Neural cell (in vitro differentiated cells): ENCODE measurements around the gene MYEOV.

ENCODE experiments used
- EP300 ChIP-seq: fragments of 450-650 bp; conservative IDR thresholded peaks from 2 replicates; pipeline ENCODE4 v1.6.1; 2014; ENCODE audit warnings: antibody characterized with exemption, mild to moderate bottlenecking, moderate library complexity; ENCODE audit not compliant: poor library complexity, severe bottlenecking
- EZH2 ChIP-seq: fragments of 200-600, 300-800 bp; shearing (Covaris generic), sonication (generic); IDR thresholded peaks from 2 replicates; pipeline ENCODE4 v1.6.1; 2014; ENCODE audit warnings: antibody characterized with exemption, low read length, borderline replicate concordance, mild to moderate bottlenecking; ENCODE audit not compliant: insufficient read depth, poor library complexity, severe bottlenecking
- POLR2AphosphoS5 ChIP-seq: IDR thresholded peaks from 2 replicates; pipeline ENCODE4 v1.6.1; 2012
- RAD21 ChIP-seq: fragments of 450-650 bp; conservative IDR thresholded peaks from 2 replicates; pipeline ENCODE4 v1.6.1; 2014; ENCODE audit warnings: antibody characterized with exemption, mild to moderate bottlenecking, moderate library complexity
- TAF1 ChIP-seq: IDR thresholded peaks from 2 replicates; pipeline ENCODE4 v1.6.1; 2012; ENCODE audit warnings: low read depth
- TF ChIP-seq, protein P1 (sequence below): fragments of 450-650 bp; IDR thresholded peaks from 2 replicates; pipeline ENCODE4 v1.5.1; 2014; ENCODE audit warnings: antibody characterized with exemption, mild to moderate bottlenecking, moderate library complexity; ENCODE audit not compliant: poor library complexity, severe bottlenecking

DNA sequence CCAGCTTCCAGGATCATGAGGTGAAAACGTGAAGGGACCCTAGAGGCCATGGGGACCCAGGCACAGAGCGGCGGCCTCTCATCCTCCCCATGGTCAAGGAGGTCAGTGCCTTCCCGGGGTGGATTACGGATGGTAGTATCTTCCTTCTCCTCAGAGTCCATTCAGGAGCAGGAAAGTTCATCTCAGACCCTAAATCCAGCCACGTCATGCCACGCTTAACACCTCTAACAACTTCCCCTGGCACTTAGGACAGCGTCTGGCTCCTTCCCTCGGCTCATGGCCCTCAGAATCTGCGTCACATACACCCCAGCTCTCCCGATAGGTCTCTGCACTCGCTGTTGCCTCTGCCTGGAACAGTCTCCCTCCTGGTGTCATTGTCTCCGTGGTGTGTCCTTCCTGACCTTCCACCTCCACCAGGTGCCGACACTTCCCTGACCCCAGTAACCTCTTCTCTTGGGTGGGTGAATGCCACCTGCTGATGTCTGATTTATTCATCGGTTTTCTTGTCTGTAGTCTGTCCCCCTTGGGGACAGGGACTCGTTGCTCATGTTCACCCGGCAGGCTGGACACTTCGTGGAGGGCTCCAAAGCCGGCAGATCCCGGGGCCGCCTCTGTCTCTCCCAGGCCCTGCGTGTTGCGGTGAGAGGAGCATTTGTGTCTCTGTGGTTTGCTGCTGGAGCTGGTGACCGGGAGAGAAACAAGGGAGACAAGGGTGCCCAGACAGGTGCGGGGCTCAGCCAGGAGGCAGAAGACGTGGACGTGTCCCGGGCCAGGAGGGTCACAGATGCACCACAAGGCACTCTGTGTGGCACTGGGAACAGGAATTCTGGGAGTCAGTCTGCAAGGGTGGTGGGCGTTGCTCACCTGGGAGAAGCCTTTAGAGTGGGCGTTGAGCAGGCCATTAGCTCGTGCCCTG, 1.4 kb downstream of the MYEOV start:
- TF ChIP-seq, protein P1, sequence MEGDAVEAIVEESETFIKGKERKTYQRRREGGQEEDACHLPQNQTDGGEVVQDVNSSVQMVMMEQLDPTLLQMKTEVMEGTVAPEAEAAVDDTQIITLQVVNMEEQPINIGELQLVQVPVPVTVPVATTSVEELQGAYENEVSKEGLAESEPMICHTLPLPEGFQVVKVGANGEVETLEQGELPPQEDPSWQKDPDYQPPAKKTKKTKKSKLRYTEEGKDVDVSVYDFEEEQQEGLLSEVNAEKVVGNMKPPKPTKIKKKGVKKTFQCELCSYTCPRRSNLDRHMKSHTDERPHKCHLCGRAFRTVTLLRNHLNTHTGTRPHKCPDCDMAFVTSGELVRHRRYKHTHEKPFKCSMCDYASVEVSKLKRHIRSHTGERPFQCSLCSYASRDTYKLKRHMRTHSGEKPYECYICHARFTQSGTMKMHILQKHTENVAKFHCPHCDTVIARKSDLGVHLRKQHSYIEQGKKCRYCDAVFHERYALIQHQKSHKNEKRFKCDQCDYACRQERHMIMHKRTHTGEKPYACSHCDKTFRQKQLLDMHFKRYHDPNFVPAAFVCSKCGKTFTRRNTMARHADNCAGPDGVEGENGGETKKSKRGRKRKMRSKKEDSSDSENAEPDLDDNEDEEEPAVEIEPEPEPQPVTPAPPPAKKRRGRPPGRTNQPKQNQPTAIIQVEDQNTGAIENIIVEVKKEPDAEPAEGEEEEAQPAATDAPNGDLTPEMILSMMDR = no peak
- TF ChIP-seq TAF1 (no peak), EZH2 (no peak), EP300 (no peak), RAD21 (no peak), POLR2AphosphoS5 (no peak)
